Pulmonary artery endothelial cell (primary cell): ENCODE data around the gene PRKG1. TPM values are rescaled to one million over a fixed set of nuclear protein-coding genes. Genes with fewer than 3 reads are reported as not detected.
"Not testable (repeated sequence)": the region's sequence is repeated elsewhere in the genome, so short reads cannot be mapped to it uniquely, and the experiment has no call there.

Experiments
- DNase-seq: peaks from one replicate; pipeline ENCODE4 v3.0.0-alpha.2; 2011; ENCODE audit warnings: low read depth, low spot score
- total RNA-seq: library from RNA; depleted of rRNA; stranded (reverse); fragments of >200 nt; gene quantifications from 2 replicates; pipeline ENCODE4 v1.2.3, GENCODE V29; 2014

PRKG1 gene
- total RNA-seq, 1 donor from 2014 or later, result 1.3 TPM

- DNase-seq, result no peak
Measured at GRCh38 chr10:51744235-51745000, 670.1 kb downstream of the PRKG1 start.

GRCh38 chr10:51745397-51745796 lies 671.1 kb downstream of the PRKG1 start:
- no peak for DNase-seq

GRCh38 chr10:51747216-51747615 lies 672.9 kb downstream of the PRKG1 start:
- DNase-seq, result no peak

GRCh38 chr10:51748959-51749358 lies 674.7 kb downstream of the PRKG1 start:
- DNase-seq, result no peak

DNA sequence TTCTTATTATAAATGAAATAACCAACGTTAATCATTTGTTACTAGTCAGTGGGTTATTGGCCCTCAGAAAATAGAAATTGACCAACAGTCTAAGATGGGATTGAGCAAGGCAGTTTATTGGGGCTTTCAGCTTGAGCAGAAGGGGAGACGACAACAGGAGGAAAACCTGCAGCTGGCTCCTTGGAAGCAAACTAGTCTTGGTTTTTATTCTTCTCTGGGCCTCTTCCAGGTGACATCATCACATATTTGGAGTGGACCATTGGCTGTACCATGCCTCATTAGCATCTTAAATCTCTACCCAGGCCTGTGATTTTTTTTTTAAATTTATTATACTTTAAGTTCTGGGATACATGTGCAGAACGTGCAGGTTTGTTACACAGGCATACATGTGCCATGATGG lies 684.1 kb downstream of the PRKG1 start:
- no peak for DNase-seq

DNA sequence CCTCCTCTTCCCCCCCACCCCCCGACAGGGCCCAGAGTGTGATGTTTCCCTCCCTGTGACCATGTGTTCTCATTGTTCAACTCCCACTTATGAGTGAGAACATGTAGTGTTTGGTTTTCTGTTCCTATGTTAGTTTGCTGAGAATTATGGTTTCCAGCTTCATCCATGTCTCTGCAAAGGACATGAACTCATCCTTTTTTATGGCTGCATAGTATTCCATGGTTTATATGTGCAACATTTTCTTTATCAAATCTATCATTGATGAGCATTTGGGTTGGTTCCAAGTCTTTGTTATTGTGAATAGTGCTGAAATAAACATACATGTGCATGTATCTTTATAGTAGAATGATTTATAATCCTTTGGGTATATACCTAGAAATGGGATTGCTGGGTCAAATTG lies 684.6 kb downstream of the PRKG1 start:
- DNase-seq, result not testable (repeated sequence)

DNA sequence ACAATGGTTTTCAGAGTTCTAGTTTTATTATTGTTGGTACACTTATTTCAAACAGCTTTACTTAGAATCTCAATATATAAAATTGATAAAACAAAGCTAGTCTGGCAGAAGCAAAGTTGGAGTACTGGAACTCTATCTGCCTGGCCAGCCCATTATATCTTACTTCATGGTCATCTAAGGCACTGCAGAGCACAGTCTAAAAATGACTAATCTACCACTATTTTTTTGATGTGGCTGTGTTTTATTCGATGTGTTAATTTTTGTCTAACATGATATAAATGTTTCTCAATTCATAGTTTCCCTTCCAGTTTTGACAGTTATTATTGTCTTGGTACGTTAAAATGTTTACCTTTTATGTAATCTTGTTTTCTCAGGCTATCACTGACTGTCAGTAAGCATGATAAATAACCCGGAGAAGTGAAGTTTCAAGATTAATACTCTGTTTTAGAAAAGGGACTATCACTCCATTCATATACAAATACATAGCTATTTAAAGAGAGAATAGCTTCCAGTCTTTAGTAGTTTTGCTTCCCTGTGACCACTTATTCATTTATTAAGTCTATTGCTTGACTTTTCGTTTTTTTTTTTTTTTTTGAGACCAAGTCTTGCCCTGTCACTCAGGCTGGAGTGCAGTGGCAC lies 685.7 kb downstream of the PRKG1 start:
- DNase-seq, result no peak

- no peak for DNase-seq
Measured at GRCh38 chr10:51760864-51761640, 686.8 kb downstream of the PRKG1 start.

GRCh38 chr10:51763746-51764145 lies 689.5 kb downstream of the PRKG1 start:
- no peak for DNase-seq

DNA sequence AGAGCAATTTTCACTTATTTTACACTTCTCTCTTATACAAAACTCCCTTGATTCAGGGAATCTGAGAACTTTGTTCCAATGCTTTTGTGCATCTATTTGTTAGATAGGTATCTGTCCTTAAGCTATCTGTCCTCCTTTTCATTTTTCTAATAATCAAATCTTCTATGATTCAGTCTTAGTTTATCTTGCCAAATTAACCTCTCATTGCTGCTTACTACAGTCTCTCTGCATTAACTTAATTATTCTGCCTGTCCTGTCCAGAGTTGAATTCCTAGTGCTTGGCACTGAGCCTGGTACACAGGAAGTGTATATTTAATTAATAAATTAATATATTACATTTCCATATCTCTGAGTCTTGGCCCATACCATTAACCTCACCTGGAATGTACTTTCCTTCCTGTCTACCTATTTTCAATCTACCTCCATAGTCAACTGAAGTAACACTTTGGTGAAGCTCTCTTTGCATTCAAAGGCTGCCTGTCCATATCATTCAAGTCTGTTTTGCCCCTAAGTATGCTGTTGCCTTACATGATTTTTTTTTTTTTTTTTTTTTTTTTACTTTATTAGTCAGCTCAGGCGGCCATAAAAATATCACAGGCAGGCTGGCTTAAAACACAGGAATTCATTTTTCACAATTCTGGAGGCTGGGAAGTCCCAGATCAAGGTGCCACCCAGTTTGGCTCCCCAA lies 691.1 kb downstream of the PRKG1 start:
- no peak for DNase-seq

DNA sequence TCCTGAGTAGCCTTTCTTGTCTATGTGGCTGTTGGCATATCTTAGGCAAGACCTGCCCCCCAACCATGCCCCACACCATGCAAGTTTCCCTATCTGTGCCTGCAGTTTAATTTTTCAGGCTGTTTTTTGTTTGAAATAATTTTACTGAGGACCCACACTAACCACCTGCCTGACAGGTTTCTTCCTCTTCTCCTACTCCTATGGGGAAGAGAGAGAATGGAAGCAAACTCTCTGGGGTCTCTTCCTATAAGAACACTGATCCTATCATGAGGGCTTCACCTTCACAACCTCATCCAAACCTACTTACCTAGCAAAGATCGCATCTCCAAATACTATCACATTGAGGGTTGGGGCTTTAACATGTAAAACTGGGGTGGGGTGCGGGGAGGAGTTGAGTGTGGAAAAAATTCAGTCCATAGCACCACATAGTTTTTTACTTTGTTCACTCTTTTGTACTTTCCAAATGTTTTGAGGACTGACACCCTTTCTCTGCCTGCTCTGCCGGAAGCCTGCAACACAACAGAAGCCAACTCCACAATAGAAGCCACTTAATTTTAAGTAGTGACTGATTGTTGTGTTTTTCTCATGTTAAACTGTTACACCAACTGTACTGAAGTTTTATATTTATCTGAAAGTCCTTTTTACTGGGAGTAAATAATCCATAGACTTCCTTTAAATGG lies 692.3 kb downstream of the PRKG1 start:
- DNase-seq, result no peak

- DNase-seq, result no peak
Measured at GRCh38 chr10:51767103-51767763, 692.9 kb downstream of the PRKG1 start.

DNA sequence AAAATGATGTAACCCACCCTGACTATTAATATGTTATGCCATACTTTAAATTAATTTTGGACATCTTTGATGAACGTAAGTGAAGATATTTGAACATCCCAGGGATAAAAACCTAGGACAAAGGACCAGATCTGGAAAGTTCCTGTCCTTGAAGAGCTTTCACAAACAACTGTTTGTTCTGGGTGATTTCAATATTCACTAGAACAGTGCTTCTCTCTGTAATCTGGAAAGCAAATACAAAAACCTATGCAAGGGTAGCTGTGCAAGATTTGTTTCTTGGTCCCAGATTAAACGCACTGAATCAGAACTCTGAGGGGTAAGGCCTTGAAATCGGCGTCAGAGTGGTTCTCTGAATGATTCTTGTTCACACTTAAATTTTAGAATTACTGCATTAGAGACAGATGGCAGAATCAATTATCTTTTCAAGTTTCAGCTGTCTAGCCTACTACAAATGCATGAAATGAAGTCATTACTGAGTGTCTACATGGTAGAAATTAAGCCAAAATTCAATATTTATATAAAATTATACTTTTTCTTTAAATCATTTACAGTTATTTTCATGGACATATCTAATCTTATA lies 694.7 kb downstream of the PRKG1 start:
- no peak for DNase-seq

- no peak for DNase-seq
Measured at GRCh38 chr10:51770709-51771108, 696.4 kb downstream of the PRKG1 start.

DNA sequence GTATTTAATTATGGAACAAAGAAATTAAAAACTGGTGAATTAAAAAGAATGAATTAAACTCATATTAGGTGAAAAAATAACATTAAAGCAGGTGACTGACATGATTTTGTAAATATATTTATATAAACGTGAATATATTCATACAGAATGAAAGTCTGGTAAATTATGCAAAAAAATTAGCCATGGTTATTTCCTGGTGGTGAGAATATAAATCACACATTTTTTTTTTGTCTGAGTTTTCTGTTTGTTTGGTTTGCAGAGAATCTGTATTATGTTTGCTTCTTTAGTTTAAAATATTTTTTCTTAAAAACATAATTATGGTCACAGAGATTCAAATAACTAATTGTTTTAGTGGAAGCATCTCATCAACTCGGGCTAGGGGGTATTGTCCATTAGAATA lies 698.1 kb downstream of the PRKG1 start:
- DNase-seq, result no peak

DNA sequence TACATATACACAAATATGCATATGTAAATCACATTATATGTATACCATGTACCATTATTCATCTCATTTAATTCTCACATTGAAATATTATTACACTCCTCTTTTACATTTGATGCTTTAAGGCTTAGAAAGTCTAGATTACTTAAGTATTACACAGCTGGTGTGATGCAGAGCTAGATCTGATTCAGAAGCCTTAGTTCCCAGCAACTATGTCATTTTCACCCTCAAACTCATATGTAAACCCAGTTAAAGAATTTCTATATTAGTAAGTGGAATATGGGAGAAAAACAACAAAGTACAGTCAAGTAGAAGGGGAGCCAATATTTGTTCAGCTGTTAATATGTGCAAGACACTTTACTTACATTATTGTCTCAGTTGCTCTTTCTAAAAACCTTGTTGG lies 699.4 kb downstream of the PRKG1 start:
- no peak for DNase-seq

GRCh38 chr10:51783941-51784340 lies 709.7 kb downstream of the PRKG1 start:
- DNase-seq, result no peak

- DNase-seq, result no peak
Measured at GRCh38 chr10:51786016-51786683, 711.9 kb downstream of the PRKG1 start.

- DNase-seq, result no peak
Measured at GRCh38 chr10:51786684-51787035, 712.4 kb downstream of the PRKG1 start.

GRCh38 chr10:51788273-51788672 lies 714.0 kb downstream of the PRKG1 start:
- no peak for DNase-seq
